CMK (cell line): Measurements from ENCODE around the gene C14orf93.
"Not testable (repeated sequence)": the region's sequence is repeated elsewhere in the genome, so short reads cannot be mapped to it uniquely, and the experiment has no call there.

Experiments used
- DNase-seq: peaks from one replicate; pipeline ENCODE4 v3.0.0-alpha.2; 2010; ENCODE audit warnings: low read depth

The C14orf93 gene

DNA sequence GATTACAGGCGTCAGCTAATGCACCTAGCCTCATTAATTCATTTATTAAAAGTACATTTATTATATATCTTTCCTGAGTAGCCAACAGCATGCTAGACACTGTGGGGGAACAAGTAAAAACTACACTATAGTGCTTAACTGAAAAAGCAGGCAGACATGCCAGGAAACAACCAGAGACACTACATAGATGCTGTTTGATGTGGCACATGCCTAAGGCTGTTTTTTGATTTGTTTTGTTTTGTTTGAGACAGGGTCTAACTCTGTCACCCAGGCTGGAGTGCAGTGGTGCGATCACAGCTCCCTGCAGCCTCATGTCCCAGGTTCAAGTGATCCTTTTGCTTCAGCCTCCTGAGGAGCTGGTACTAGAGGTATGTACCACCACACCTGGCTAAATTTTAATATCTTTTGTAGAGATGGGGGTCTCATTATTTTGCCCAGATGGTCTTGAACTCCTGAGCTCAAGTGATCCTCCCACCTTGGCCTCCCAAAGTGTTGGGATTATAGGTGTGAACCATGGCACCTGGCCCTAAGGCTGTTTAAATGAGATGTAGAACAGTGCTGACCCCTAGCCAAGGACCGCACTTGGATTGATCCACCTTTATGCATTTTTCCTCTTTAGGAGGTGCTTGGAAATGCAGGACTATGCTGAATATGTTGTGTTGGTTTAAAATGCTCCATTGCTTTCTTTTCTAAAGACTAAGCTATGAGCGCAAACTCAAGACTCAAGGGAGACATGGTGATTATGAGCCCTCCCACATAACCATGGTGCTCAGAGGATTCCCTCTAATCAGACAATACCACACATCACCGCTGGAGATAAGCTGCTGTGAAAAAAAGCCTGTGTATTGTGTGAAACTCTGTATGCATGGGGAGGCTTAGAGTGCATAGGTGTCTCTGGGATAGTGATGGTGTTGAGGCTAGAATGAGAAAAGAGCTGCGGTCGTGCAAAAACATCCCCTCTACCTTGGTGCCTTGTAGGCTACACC, 10.5 kb upstream of the C14orf93 start:
- DNase-seq = no peak

DNA sequence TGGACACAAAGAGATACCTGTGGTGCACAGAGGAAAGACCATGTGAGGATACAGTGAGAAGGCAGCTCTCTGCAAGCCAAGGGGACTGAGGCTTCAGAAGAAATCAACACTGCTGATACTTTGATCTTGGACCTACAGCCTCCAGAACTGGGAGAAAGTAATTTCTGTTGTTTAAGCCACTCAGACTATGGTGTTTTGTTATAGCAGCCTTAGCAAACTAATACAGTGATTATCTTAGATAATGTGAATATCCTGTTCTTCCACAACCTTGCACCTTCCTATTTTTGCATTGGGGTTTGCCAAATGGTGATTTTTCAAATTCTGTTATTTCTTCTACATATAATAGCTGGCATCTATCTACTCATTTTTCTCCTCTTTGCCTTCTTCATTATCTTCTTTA, 8.2 kb upstream of the C14orf93 start:
- no peak for DNase-seq

- no peak for DNase-seq
These were observed 7.1 kb upstream of the C14orf93 start for GRCh38 chr14:23017091-23017490.

- no peak for DNase-seq
These were observed 5.7 kb upstream of the C14orf93 start for GRCh38 chr14:23015618-23016017.

- DNase-seq = not testable (repeated sequence)
These were observed 3.8 kb upstream of the C14orf93 start for GRCh38 chr14:23013749-23014054.

GRCh38 chr14:23013054-23013748, 3.3 kb upstream of the C14orf93 start:
- DNase-seq = no peak

DNA sequence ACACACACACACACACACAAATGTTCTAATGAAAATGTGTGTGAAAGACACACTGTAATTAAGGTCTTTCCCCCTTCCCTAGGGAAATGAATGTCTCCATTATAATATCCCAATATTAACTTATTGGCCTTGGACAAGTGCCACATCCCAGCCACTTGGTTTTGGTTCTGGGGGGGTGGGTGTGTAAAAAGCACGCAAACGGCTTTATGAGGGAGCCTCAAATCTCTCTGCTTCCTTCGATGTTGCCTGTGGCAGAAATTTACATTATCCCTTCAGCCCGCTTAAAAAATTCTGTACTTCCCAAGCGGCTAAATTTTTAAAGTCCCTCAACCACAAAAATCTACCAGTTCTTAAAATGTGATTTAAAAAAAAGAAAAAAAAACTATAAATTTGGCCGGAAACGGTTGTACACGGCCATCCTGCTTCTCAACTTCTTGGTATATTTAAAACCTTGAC, 432 bp downstream of the C14orf93 start:
- no peak for DNase-seq

DNA sequence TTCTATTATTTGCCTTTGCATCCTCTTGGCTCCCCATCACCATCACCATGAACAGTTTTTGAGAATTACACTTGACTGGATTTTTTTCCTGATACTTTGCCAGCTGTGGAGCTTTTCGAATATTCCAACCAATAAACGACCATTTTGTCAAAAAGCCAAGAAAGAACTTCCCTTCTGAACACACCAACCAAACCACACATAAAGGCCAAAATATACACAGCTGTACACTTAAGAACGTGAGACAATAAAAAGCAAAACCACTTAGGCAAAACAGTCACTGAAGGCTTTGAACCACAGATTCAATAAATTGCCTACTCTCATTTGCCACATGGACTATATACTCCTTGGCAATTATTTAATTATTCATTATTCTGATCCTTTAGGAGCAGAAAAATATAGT, 1.1 kb downstream of the C14orf93 start:
- no peak for DNase-seq

- peak; percentile 86 for DNase-seq
These were observed 3.2 kb downstream of the C14orf93 start for GRCh38 chr14:23006544-23007419.

- no peak for DNase-seq
These were observed 3.8 kb downstream of the C14orf93 start for GRCh38 chr14:23006188-23006534.

GRCh38 chr14:23005451-23006187, 4.3 kb downstream of the C14orf93 start:
- no peak for DNase-seq

- not testable (repeated sequence) for DNase-seq
These were observed 5.7 kb downstream of the C14orf93 start for GRCh38 chr14:23004274-23004673.

GRCh38 chr14:23002592-23002991, 7.4 kb downstream of the C14orf93 start:
- no peak for DNase-seq

DNA sequence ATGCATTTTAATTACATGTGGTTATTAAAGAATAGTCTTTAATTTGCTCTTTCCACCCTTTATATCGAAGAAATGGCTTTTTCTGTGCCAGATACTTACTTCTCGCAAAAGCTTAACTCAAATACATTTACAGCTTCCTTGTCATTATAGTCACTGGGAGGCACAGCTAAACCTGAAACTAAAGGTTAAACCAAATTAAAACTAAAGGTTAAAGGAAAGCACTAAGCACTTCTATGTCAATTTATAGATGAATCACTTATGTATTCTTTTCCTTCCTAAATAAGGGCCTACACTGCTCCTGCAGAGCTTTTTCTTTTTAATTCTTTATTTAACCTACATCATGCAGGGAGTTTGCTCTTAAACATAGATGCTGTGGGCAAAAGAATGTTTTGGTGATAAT, 9.1 kb downstream of the C14orf93 start:
- DNase-seq = no peak

GRCh38 chr14:22998329-22999012, 11.5 kb downstream of the C14orf93 start:
- no peak for DNase-seq

GRCh38 chr14:22997676-22998323, 12.1 kb downstream of the C14orf93 start:
- no peak for DNase-seq

DNA sequence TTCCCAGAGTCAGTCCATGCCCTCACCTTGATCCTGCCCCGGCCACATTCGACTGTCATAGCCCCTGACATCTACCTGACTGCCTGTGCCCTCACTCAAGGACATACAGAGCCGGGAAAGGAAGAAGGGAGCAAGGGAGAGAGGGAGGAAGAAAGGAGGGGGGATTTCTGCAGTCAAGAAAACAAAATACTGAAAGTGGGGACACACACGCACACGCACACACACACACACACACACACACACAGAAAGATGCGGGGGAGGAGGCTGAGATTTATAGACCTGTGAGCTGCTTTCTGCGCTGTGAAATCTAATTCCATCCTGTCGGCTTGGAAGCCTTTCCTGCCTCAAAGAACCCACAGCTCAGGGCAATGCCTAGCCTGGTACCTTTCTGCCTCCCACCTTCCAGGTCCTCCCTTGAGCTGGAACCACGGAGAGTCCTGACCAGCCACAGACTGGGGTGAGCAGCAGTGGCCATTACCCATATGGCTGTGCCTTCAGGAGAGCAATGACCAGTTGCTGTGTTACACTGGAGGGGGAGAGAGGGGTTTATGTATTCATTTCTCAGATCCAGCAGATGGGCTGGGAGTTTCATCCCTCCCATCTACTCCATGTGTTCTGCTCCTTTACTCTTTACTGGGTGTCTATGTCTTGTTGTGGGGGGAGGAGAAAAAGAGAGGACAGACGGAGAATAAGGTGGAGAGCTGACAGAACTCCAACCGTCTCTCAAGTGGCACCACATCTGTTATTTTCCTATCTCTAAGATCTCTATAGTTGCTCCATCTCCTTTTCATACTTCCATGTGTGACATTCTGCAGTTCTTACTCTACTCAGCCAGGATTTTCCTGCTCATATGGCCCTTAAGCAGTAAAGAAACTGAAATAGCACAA, 12.9 kb downstream of the C14orf93 start:
- DNase-seq = no peak

- DNase-seq = no peak
These were observed 13.9 kb downstream of the C14orf93 start for GRCh38 chr14:22995889-22996625.

GRCh38 chr14:22994762-22995275, 15.1 kb downstream of the C14orf93 start:
- no peak for DNase-seq
